ENCODE data around the gene CTBP2.

CTBP2 gene

GRCh38 chr10:125005312-125006187, 154.8 kb downstream of the CTBP2 start:
- no peak for FAIRE-seq

- FAIRE-seq = no peak
Measured at GRCh38 chr10:125004571-125005311, 155.6 kb downstream of the CTBP2 start.

DNA sequence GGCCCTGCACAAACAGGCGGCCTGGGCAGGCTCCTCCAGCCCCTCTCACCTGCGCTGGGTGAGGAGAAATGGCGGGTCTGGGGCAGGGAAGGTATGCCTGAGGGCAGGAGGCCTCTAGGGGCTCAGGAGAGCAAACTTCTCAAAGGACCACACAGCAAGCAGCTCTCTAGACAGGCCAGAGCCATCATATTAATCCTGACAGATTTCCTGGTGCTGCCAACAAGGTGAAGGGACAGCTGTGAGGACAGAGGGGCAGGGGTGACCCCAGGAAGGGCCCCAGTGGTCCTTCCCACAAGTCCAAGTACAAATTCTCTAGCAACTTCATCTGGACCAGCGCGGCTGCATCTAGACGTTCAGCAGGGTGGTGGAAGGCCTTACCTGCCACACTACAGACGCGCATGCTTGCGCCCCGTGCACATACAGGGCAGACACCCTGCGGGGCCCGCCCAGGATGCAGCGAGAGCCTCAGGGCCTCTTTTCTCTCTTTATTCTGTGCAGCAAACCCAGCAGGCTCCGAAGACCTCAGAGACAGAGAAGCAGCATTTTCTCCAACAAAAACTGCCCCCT, 156.4 kb downstream of the CTBP2 start:
- FAIRE-seq = no peak

DNA sequence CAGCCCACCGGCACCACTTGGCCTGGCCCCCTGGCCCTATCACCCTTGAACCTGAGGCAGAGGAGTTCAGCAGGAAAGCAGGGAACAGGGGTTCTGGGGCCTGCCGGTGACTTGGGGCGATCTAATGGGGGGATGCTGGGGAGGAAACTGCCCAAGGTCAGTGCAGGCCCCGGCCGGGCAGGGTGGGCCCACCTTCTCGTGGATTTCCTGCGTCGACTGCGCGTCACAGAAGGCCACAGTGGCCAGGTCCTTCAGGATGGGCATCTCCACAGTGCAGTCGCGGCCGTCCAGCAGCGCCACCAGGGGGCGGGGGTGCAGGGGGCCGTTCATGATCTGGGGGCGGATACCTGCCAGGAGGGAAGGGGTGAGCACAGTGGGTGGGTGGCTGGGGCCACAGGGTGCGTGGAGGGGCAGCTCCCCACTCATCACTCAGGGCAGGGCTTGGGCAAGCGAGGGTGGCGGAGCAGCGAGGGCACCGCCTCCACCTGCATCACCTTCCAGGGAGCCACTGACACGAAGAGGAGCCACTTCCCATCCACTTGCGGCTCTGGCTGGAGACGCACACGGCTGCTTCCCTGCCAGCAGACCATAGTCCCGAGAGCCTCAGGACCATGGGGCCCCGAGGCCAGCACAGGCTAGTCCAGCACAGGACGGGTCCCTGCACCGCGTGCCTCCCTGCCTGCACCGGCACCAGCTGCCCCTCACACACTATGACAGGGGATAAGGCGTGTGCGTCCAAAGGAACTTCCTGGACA, 157.0 kb downstream of the CTBP2 start:
- FAIRE-seq = no peak

DNA sequence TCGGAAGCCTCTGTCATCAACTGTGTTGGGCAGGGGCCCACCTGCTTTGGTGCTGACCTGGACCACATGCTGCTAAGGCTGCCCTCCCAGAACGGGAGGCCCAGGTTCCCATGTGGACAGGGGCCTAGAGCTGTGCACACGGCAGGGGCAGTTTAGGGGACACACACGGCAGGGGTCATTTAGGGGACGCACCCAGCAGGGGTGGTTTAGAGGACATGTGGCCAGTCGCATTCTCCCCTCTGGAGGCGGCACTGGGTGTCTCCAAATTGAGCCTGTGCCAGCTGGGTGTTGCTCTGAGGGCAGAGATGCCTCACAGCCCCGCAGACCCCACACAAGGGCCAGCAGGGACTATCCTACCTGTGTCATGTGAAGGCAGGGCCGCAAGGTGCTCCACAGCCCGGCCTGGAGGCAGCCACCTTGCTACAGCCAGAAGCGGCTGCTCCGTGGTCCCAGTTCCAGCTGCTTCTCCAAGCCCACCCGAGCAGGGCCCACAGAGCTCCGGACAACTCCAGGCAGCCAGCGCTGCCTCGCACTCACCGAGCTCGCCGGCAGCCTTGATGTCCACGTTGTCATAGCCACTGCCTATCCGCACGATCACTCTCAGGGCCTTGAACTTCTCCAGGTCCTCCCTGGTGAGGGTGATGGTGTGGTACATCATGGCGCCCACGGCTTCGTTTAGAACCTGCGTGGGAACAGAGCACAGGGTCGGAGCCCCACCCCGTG, 157.8 kb downstream of the CTBP2 start:
- FAIRE-seq = no peak

DNA sequence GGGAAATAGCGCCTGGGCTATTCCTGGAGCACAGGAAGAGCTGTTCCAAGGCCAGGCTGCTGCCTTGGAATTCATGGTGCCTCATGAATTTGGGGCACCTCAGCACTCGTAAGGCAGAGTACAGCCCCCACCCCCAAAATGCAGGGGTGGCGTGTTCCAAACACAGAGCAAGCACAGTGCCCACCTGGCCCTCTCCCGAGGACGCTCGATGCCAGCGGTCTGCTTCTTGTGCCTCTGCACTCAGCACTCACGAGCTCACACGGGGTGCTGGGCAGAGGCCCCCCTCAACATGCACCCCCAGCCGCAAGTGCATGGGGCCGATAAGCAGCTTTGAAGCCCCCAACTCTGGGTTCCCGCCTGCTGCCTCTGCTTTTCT, 158.3 kb downstream of the CTBP2 start:
- FAIRE-seq = no peak

- no peak for FAIRE-seq
Measured at GRCh38 chr10:125001313-125002046, 158.9 kb downstream of the CTBP2 start.

GRCh38 chr10:125000366-125001312, 159.7 kb downstream of the CTBP2 start:
- FAIRE-seq = no peak

DNA sequence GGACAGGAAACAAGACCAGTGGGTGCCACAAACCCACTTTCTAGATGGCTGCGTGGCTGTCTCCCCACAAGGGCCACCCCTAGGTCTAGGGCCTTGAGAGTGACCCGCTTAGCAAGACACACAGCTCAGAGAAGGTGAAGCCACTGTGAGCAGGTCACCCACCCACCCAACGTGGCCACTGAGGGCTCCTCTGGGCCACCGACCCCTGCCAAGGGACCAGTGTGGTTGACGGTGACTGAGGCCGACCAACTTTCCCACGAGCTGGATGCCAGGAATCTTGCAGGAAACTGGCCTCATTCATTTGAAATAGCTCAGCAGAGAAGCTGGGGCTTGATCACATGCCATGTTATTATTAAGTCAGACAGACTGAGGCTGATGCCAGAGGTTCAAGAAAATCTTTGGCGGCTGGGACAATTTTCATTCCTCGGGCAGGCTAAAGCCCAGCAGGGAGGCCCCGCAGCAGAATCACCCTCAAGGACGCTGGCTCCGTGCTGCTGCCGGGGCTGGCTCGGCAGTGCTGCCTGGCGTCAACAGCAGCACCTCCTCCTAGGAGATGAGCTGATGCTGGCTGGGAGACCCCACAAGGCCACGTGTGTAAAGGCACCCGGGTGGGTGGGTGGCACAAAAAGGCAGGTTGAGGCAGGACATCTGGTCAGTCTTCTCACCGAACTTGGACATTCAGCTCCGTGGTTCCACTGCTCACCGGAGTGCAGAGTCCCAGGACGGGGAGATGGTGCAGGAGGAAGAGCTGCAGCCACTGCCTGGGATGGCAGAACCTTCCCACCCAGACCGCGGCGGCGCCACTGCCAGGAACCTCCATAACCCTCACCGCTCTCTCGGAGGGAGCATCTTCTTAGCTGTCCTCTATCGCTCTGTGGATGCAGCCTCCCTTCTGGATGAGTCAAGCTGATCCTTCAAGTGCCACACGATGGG, 160.7 kb downstream of the CTBP2 start:
- no peak for FAIRE-seq

DNA sequence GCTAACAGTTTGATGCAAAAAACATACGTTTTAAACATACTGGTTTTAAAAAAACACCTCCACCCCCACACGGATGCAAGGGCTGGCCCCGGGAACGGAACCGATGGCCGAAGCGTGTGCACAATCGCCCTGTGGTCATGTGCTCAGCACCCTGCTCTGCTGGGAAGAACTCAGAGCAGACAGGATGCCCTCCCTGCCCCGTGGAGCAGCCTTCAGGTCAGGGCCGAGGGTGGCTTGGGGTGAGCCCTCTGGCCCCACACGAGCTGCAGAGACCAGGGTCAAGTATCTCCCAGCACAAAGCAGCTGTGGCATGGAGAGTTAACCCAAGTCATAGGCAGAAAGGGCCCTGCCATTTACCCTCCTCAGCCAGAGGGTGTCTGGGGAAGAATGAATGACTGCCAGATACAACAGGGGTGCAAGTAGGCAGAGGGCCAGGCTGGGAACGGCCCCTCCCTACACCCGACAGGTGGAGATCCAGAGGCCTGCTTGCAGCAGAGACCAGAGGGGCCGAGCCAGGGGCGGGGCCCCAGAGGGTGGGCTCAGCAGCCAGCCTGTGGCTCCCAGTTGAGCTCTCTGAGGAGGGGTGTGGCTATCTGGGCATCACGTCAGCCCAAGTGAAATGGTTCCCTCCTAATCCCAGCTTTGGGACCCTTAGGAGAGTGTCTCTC, 161.6 kb downstream of the CTBP2 start:
- no peak for FAIRE-seq

- FAIRE-seq = no peak
Measured at GRCh38 chr10:124997771-124998623, 162.4 kb downstream of the CTBP2 start.

- FAIRE-seq = no peak
Measured at GRCh38 chr10:124997306-124997705, 163.1 kb downstream of the CTBP2 start.

- no peak for FAIRE-seq
Measured at GRCh38 chr10:124996854-124997215, 163.5 kb downstream of the CTBP2 start.

GRCh38 chr10:124996127-124996853, 164.1 kb downstream of the CTBP2 start:
- no peak for FAIRE-seq

- FAIRE-seq = no peak
Measured at GRCh38 chr10:124995605-124996004, 164.8 kb downstream of the CTBP2 start.

DNA sequence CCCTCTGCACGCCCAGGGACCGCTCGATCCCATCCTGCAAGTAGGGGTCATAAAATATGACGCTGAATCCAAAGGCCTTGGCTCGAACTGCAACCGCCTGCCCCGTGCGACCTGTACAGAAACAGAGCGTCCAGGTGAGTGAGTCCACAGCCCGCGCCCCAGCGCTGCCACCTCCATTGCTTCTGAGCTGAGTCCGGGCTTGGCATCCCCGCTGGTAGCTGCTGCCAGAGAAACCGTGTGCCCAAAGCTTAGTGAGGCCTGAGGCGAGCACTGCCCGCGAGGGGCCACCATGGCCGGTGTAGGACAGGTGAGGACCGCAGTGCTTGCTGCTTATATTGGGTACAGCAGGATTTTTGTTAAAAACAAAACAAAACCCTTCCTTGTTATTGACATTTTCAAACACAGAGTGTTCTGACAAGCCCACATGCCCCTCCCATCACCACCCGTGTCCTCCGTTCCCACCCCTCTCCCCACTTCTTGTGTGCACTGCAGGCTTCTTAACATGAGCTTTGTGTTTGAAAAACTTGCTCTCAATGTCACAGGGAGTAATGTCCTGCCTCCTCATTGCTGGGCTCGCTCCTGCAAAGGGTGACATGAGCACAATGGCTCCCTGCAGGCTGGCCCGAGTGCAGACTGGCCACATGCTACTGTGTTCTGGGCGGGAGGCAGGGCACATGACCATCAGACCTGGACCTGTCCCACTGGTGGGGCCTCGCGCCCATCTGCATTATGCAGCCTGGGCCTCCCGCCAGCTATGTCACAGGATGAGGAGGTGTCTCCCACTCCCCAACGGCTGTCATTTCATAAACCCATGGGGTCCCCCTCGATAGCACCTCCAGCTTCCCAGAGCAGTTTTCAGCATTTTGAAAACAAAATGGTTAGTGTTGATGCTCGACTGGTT, 165.5 kb downstream of the CTBP2 start:
- FAIRE-seq = no peak

Data from islet of Langerhans (tissue), 1 donor.